Left lobe of liver (tissue), 2 donors: Measurements from ENCODE around the gene ZNF407. TPM values are rescaled to one million over a fixed set of nuclear protein-coding genes. Genes with fewer than 3 reads are reported as not detected.

ENCODE experiments used
- ATAC-seq: fragments of 200-7000 bp; cut with Tn5 transposase; one replicate; pipeline ENCODE4 v1.9.1; 2020; ENCODE audit warnings: mild to moderate bottlenecking, moderate library complexity
- DNase-seq: peaks from one replicate; pipeline ENCODE4 v3.0.0-alpha.2; 2020; ENCODE audit warnings: low spot score
- total RNA-seq: library from RNA; stranded (reverse); gene quantifications from one replicate; pipeline ENCODE4 v1.2.1, GENCODE V29; 2021
- donor health status: DM: no; HTN: no; CAD: no; lungs with moderate emphysema.
- donor health status: DM: no; HTN: yes; CAD: no.

ZNF407 gene
- total RNA-seq, 1 donor from 2014 or later: 4.9 TPM

DNA sequence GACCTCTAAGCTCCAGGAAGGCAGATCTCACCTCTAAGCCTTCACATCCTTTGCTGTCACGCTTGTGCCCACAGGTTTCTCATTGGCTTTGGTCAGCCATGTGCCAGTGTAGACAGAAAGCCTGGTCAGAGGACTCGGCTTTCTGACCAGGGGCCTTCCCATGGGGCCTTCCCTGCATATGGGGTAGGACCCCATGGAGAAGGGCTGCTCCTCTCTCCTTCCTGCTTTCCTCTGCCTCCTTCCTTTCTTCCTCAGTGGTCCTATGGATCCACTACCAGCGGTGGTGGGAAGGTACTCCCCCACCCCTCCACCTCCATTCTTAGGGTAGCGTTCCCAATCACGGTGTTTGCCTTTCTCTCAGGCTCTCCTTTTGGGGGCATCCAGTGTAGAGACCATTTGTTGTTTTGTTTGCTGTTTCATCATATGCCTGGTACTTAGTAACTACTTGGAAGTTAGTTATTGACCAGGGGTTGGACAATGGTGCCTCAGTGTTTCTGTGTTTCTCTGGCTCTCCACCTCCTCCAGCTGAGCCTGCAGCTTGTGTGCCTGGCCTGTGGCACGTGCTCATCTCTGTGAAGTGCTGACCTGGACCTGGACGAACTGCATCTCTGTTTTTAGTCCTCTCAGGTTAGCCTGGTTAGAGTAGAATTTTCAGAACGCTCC, 71.6 kb downstream of the ZNF407 start:
- ATAC-seq: no peak
- DNase-seq: no peak

DNA sequence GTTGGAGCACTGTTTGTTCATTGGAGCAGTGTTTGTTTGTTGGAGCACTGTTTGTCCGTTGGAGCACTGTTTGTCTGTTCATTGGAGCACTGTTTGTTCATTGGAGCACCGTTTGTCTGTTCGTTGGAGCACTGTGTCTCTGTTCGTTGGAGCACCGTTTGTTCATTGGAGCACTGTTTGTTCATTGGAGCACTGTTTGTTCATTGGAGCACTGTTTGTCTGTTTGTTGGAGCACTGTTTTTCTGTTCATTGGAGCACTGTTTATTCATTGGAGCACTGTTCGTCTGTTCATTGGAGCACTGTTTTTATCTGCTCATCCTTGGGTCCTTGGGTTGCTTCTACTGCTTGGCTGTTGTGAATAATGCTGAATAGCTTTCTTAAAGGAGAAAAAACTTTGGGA, 74.7 kb downstream of the ZNF407 start:
- ATAC-seq (no peak), DNase-seq (no peak)

GRCh38 chr18:74674487-74674886, 76.8 kb downstream of the ZNF407 start:
- ATAC-seq (no peak), DNase-seq (no peak)

DNA sequence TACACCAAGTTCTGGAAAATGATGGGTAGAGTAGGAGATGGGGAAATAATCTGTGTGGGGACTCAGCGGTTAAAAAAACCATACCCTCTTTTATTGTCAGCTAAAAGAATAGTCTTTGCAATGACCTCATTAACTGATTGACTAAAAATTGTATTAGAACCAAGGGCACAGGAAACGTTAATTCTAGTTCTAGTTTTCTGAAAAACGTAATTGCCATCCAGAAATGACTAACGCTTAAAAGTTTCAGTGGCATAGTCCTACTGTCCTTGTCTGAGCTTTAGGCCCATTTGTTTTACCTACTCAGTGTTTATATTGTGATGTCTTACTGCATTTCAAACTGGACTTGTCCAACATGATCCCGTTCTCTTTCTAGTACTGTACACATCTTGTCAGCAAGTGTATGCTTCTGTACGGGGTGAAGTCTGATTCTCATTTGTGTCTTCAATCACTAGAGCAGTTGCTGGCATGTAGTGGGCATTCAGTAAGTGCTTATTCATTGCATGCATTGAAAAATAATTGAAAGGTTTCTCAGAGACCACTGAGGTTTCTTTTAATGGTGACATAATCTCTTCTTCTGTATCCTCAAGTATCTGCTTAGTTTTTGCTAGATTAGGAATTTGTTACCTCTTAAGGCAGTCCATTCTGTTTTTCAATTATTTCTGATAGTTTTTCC, 81.5 kb downstream of the ZNF407 start:
- ATAC-seq (no peak), DNase-seq (no peak)

- no peak for DNase-seq
Measured at GRCh38 chr18:74679679-74680076, 82.0 kb downstream of the ZNF407 start.

GRCh38 chr18:74682141-74682990, 84.7 kb downstream of the ZNF407 start:
- ATAC-seq: no peak
- no peak for DNase-seq

More at GRCh38 chr18:74679679-74680076, 82.0 kb downstream of the ZNF407 start:
- no peak for ATAC-seq

DNA sequence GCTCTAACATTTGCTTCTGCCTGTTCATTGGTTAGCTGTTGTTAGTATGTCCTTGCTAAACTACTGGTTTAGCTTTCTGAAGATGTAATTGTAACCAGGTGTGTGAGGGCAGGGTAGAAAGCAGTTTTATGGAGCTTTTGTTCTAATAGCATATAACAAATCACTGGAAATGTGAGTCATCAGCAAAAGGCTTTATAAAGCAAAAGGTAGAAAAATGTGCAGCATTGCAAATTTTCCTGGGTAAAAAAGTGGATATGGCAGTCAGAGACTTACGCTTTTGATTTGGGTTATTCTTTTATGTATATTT, 85.3 kb downstream of the ZNF407 start:
- ATAC-seq (no peak), DNase-seq (no peak)

DNA sequence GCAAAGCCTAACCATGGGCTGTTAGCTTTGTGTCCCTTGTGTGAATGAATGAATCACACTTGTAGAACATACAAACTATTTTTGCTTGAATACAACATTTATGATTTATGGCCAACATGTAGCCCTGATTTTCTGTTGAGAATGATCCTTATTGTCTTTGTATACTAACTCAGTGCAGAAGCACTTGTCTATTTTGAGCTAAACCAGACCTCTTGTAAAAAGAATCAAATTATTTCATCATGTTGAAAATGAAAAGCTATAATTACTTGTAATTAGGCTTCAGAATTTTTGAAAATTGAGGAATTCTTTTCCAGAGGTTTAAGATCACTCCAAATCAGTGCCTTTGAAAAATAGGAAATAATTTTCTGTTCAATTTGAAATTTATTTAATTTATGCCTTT, 85.9 kb downstream of the ZNF407 start:
- ATAC-seq (no peak), DNase-seq (no peak)

DNA sequence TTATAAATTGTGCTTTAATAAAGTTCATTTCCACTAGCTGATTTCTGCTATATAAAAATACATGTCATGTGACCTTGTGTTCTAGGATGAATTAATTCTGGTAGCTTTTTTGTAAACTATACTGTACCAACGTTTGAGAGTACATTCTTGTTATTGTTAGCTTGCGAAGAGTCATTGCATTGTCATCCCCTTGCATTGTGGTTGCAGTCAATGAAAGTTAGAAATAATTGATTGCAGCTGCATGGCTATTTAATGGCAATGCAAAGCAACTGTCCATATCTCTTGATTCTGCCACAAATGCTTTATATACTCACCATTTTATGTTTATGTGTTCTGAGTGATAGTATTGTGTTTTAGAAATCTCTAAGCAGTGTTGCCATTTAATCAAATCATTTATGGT, 91.6 kb downstream of the ZNF407 start:
- ATAC-seq (no peak), DNase-seq (no peak)

- DNase-seq (no peak), ATAC-seq (no peak)
Measured at GRCh38 chr18:74692367-74693013, 94.8 kb downstream of the ZNF407 start.

- ATAC-seq (peak; percentile 14), DNase-seq (no peak)
Measured at GRCh38 chr18:74694436-74694835, 96.8 kb downstream of the ZNF407 start.

- DNase-seq: no peak
- no peak for ATAC-seq
Measured at GRCh38 chr18:74695170-74695569, 97.5 kb downstream of the ZNF407 start.

DNA sequence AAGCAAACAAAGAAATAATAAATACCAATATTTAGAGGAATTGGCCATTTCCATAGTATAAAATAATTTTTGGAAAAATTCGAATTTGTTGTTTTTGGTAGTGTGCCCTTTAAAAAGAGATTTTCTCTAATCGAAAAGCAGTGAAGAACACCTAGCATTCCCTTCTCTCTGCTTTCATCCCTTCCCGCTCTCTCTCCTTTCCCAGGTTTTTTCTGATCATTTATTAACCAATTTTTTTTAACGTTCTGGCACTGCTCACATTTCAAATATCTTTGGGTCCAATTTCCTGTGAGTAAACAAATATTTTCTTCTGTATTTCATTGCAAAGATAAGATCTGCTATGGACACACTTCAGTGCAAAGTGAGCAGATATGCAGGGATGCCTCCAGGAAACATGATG, 101.2 kb downstream of the ZNF407 start:
- ATAC-seq (peak; percentile 23), DNase-seq (no peak)

DNA sequence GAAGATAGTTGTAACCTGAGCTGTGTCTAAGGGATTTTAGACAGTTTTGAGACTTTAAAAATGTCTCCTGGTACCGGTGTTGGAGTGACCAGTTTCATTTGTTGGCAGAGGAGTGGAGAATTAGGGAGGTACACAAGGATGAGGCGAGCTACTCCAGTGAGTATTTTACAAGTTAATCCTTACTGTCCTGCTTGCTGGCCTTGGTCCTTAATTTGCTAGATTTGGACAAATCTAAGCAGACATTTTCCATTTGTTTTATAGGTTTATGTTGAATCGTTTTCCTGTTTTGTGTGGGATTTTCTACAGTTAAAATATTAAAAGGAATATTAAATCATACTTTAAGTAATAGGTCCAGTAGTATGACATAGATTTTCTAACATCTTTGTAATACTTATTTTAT, 101.8 kb downstream of the ZNF407 start:
- DNase-seq (no peak), ATAC-seq (no peak)

DNA sequence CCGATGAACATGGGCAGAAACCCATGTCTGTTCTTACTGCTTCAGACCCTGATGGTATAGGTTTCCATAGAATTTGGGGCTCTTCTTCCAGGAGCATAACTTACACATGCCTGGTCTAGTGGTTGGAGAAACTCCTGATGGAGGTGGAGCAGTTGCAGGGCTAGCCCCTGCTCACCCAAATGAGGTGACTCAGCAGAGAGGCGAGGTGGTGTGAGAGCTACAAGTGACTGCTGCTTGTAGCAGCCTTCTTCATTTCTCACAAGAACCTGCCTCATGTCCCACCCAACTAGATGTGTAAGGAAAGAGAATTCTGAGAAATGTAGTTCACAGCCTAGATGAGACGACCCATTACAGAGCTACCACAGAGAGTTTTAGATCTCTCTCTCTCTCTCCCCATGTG, 105.3 kb downstream of the ZNF407 start:
- DNase-seq (no peak), ATAC-seq (no peak)

DNA sequence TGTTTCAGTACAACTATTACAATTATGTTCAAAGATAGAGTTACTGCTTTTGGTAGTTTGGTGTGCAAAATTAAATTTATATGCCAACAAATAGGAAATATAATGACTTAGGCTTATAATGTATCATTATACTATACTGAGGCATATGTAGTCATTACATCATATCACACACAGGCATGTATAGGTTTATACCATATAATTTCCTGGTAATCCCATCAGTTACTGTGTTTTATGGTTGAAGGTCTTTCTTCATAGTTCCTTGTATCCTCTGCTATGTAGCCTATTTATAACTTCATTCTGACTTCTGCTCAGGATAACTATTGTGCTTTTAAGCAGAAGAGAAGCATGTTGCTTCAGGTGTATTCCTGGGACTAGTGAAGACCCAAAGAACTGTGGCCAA, 110.5 kb downstream of the ZNF407 start:
- no peak for ATAC-seq
- DNase-seq: no peak

GRCh38 chr18:74709452-74709851, 111.8 kb downstream of the ZNF407 start:
- DNase-seq (no peak), ATAC-seq (no peak)

- no peak for ATAC-seq
- no peak for DNase-seq
Measured at GRCh38 chr18:74714120-74714519, 116.5 kb downstream of the ZNF407 start.

- no peak for ATAC-seq
- DNase-seq: no peak
Measured at GRCh38 chr18:74714791-74715190, 117.1 kb downstream of the ZNF407 start.

DNA sequence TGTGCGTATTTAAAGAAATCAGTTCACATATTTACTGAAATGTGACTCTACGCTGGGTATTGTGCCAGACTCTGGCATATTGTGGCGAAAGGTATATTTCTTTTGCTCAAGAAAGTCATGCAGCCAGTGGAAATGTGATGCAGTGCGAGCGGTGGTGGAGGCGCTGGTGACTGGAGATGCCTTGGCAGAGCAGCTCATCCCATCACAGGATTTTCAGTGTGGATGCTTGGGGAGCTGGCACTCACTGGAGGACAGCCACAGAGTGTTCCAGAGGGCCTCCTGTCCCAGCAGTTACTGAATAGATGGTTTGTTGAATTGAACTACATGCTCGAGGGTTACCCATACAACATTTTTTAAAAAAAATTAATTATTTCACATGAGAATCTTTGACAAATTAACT, 117.6 kb downstream of the ZNF407 start:
- no peak for ATAC-seq
- no peak for DNase-seq

- peak; percentile 93 for ATAC-seq
- no peak for DNase-seq
Measured at GRCh38 chr18:74715865-74716712, 118.4 kb downstream of the ZNF407 start.
